ENCODE results near the gene CPVL.

CPVL gene

GRCh38 chr7:29090836-29091601 lies 55.3 kb downstream of the CPVL start:
- DNase-seq (ENCODE audit: low read depth) = no peak

GRCh38 chr7:29090151-29090805 lies 56.1 kb downstream of the CPVL start:
- DNase-seq (ENCODE audit: low read depth) = no peak

- DNase-seq (ENCODE audit: low read depth) = no peak
These were observed 58.5 kb downstream of the CPVL start for GRCh38 chr7:29087840-29088170.

- DNase-seq (ENCODE audit: low read depth) = no peak
These were observed 59.8 kb downstream of the CPVL start for GRCh38 chr7:29086545-29086944.

GRCh38 chr7:29084832-29085231 lies 61.5 kb downstream of the CPVL start:
- no peak for DNase-seq (ENCODE audit: low read depth)

- DNase-seq (ENCODE audit: low read depth) = no peak
These were observed 65.5 kb downstream of the CPVL start for GRCh38 chr7:29080803-29081202.

GRCh38 chr7:29078311-29079260 lies 67.8 kb downstream of the CPVL start:
- DNase-seq (ENCODE audit: low read depth) = no peak

GRCh38 chr7:29077854-29078253 lies 68.5 kb downstream of the CPVL start:
- DNase-seq (ENCODE audit: low read depth) = no peak

- no peak for DNase-seq (ENCODE audit: low read depth)
These were observed 69.2 kb downstream of the CPVL start for GRCh38 chr7:29077176-29077575.

- DNase-seq (ENCODE audit: low read depth) = no peak
These were observed 69.7 kb downstream of the CPVL start for GRCh38 chr7:29076631-29077030.

GRCh38 chr7:29075606-29076005 lies 70.7 kb downstream of the CPVL start:
- no peak for DNase-seq (ENCODE audit: low read depth)

GRCh38 chr7:29071203-29071874 lies 75.0 kb downstream of the CPVL start:
- no peak for DNase-seq (ENCODE audit: low read depth)

- DNase-seq (ENCODE audit: low read depth) = no peak
These were observed 79.7 kb downstream of the CPVL start for GRCh38 chr7:29066641-29067040.

GRCh38 chr7:29065181-29065857 lies 81.0 kb downstream of the CPVL start:
- DNase-seq (ENCODE audit: low read depth) = no peak

- DNase-seq (ENCODE audit: low read depth) = no peak
These were observed 82.5 kb downstream of the CPVL start for GRCh38 chr7:29063872-29064271.

GRCh38 chr7:29063236-29063635 lies 83.1 kb downstream of the CPVL start:
- DNase-seq (ENCODE audit: low read depth) = no peak

GRCh38 chr7:29053105-29053872 lies 93.0 kb downstream of the CPVL start:
- DNase-seq (ENCODE audit: low read depth) = no peak

GRCh38 chr7:29046978-29047377 lies 99.4 kb downstream of the CPVL start:
- DNase-seq (ENCODE audit: low read depth) = no peak

- no peak for DNase-seq (ENCODE audit: low read depth)
These were observed 100.9 kb downstream of the CPVL start for GRCh38 chr7:29045258-29046086.

GRCh38 chr7:29044554-29044953 lies 101.8 kb downstream of the CPVL start:
- DNase-seq (ENCODE audit: low read depth) = no peak
